ENCODE results near the gene TNIP3.
A peak's percentile ranks its signal among the peaks of the same experiment; 100 is the strongest.
"Not testable (repeated sequence)": the region's sequence is repeated elsewhere in the genome, so short reads cannot be mapped to it uniquely, and the experiment has no call there.

TNIP3 gene

GRCh38 chr4:121177246-121178137, 13.4 kb upstream of the TNIP3 start:
- DNase-seq = no peak

DNA sequence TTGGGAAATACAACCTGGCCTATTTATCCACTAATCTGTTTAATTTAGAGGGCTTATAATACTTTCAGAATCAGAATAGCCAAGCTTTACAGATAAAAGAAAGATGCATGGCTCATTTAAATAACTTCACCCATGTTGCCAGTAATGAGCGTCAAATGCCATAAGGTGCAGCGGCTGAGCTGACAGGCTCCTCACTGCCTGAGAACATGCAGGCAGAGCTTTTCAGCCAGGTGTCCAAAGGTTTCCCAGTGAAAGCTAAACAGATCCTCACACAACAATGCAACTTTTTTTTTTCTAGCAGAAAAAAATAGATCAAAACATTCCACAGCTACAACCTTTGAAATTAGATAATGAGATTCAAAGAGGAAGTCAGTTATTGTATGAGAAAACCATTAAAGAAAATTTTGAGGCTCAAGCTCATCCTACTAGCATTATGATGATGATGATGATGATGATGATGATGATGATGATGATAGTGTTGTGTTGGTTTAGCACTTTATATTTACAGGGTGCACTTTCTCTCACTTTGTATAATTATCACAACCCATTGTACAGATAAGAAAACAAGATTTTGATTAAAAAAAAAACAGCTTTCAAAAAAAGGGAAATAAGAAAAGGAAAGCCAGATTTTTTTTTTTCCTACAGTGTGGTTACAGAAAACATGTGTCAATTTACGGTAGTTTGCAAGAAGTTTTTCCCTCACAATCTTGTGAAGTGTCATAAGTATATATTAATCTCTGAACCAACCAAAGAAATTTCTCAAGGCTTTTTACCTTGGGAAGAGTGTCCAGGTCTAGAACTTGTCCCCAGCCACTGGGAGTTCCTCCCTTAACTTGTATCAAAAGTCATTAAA, 12.2 kb upstream of the TNIP3 start:
- no peak for DNase-seq

DNA sequence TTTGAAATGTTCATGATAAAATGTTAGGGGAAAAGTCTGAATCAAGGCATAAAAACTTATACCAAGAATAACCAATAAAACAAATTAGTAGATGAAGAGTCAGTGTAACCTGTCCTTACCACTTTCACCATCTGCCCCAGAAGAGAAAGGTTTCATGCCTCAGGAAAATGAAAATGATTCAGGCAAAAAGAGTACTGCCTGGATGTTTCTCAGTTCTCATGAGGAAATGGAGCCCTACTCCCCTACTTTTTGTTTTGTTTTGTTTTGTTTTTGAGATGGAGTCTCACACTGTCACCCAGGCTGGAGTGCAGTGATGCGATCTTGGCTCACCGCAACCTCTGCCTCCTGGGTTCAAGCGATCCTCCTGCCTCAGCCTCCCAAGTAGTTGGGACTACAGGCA, 7.4 kb upstream of the TNIP3 start:
- not testable (repeated sequence) for DNase-seq

- no peak for DNase-seq
Observed at GRCh38 chr4:121168446-121169281, 4.5 kb upstream of the TNIP3 start.

- DNase-seq = no peak
Observed at GRCh38 chr4:121166976-121167375, 2.9 kb upstream of the TNIP3 start.

DNA sequence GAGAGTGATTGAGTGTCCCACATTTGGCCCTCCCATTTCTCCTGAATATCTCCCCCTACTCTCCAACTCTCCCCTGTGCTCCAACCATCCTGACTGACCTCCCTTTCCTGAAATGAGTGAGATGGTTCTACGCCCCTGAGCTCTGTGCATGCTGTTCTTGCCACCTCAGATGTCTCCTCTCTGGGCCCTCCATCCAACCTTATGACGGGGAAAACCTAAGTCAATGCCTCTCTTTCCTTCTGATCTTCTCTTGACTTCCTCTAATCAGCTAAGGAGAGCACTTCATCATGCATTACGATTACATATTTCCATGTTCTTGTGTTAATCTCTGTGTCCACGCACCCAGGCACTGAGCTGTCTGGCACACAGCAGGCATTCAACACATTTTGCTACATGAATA, 1.1 kb upstream of the TNIP3 start:
- DNase-seq = no peak

GRCh38 chr4:121156822-121157769, 7.0 kb downstream of the TNIP3 start:
- DNase-seq = peak; percentile 17

GRCh38 chr4:121155893-121156292, 8.2 kb downstream of the TNIP3 start:
- DNase-seq = peak; percentile 86

DNA sequence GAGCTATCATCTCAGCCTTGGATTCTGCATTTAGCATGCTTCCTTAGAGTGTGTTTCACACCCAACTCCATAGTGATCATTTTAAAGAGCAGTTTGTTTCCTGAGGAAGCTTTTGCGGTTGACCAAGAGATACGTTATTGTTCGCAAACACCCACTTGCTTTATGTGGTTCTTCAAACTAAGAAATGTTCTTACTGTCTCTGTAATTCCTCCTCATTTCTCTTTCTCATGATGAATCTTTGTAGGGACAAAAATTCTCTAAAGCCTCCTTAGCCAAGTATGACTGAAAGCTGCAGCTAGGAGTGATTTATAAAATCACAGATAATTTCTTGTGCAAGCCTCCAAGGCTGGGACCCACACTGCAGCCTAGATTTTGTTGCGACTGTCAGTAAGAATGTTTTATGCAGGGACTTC, 10.0 kb downstream of the TNIP3 start:
- DNase-seq = no peak

DNA sequence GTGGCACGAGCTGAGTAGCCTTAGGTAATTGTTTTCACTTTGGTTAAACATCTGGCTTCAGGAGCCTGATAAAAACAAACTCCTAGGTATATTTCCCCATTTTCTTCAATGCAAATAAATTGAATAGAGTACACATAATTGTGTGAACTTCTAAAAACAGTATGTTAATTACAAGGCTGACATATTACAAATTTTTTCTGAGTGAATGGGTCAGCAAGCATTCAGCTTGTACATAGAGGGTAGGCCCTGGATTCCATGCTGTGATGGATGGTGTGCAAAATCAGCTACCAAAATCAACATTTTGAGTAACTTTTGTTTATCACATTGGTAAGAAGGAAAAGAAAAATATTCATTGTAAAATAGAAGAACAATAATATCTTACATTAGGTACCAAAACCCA, 12.2 kb downstream of the TNIP3 start:
- no peak for DNase-seq

DNA sequence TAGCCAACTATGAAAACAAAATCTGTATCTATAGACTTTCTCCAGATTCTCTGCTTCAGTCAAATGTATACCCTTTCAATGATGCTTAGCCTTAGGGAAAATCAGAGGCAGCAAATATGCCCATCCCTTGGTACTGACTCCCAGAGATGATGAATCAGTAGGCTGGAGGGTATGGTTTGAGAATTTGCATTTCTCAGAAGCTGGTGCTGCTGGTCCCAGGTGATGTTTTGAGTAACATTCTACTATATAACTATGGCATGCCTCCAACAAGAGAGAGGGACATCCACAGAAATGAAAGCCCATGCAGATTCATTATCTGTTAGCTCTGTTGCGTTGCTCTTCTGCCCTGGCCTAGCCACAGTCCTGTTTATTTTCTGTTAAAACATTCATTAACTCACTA, 13.6 kb downstream of the TNIP3 start:
- DNase-seq = no peak

GRCh38 chr4:121150003-121150402, 14.1 kb downstream of the TNIP3 start:
- peak; percentile 51 for DNase-seq

GRCh38 chr4:121148621-121149020, 15.5 kb downstream of the TNIP3 start:
- DNase-seq = no peak

GRCh38 chr4:121148000-121148399, 16.1 kb downstream of the TNIP3 start:
- DNase-seq = peak; percentile 73

DNA sequence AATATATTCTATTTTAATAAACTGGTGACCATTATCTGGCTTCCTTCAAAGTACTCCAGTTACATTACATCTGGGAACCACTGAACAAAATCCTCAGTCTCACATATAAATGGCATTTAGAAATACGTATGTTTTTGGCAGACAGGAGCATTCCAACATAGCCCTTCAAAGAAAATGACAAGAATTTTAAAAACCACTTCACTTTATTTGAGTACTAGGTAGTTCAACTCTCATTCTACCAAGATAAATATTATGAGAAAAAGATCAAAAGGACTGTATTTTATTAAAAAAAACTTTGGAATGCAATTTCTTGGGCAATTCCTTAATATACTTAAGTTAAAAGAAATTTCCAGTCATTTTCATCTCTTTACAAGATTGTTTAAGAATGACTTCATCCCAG, 17.6 kb downstream of the TNIP3 start:
- peak; percentile 36 for DNase-seq

DNA sequence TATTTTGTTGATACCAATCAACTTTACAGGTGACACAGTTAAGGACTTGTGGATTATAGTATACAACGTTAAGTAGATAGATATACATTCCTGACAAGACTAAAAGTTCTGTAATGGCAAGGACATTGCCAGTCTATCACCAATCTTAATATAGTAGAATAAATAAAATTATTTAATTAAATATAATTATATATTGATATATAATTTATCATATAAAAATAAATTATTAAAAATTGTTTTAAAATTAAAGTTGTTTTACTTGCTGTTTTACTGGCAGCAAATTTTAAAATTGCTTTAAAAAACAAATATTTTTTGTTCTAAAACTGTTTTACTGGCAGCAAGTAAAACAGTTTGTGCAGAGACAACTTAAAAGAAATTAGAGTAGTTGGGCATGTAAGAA, 18.7 kb downstream of the TNIP3 start:
- DNase-seq = no peak

DNA sequence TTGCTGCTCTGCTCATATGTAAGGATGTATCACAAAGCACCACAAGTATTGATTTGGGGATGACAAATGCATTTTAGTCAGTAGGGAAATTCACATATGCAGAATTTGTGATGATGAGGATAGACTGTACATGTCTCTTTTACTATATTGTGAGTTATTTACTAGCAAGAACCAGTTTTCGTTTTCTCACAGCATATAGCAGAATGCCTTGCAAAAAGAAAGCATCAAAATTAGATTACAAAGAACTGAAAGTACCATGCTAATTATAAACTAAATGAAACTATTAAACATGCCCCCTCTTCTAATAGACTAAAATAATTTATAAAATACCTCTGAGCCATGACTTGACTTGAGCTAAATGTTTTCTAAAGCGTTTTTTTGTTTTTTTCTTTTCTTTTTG, 20.1 kb downstream of the TNIP3 start:
- no peak for DNase-seq

DNA sequence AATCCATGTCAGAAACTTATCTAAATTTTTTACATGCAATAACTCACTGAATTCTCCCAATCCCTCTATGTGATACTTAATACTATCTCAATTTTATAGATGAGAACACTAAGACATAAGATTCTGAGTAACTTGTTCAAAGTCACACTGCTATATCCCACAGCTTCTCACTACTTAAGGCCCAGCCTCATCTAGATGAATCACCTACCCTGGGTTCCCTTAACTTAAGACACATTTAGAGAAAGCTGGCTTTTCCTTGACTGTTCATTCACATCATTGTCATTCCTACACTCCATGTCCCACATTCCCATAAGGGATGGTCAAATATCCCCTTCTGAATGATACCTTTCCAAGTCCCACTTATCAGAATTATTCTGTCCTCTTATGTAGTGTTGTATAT, 21.0 kb downstream of the TNIP3 start:
- DNase-seq = no peak

- peak; percentile 96 for DNase-seq
Observed at GRCh38 chr4:121140716-121141460, 23.2 kb downstream of the TNIP3 start.

- peak; percentile 67 for DNase-seq
Observed at GRCh38 chr4:121139533-121140222, 24.4 kb downstream of the TNIP3 start.
